GM12801 (cell line): Measurements from ENCODE around the gene FAH.

Source experiments
- CTCF ChIP-seq: IDR thresholded peaks from one replicate; pipeline ENCODE4 v1.5.1; 2011; ENCODE audit warnings: control low read depth; ENCODE audit not compliant: insufficient read length; ENCODE audit errors: extremely low read depth

FAH gene

DNA sequence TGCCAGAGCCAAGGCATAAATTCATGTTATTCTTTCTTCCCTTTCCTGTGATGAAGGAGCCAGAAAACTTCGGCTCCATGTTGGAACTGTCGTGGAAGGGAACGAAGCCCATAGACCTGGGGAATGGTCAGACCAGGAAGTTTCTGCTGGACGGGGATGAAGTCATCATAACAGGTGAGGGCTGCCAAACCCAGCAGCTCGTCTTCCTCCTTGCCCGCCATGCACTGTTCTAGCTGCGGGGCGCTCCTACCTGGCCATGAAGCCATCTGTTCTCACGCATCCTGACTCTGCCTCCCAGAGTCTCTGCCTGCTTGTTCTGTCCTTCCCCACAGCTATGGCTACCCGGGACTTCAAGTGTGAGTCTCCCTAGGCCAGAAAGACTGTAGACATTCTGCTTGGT lies 28.2 kb downstream of the FAH start:
- TF ChIP-seq CTCF: no peak

GRCh38 chr15:80182611-80183261 lies 29.9 kb downstream of the FAH start:
- no peak for TF ChIP-seq CTCF

- TF ChIP-seq CTCF: no peak
Measured at GRCh38 chr15:80183306-80183705, 30.5 kb downstream of the FAH start.

GRCh38 chr15:80183886-80184285 lies 31.1 kb downstream of the FAH start:
- TF ChIP-seq CTCF: no peak

DNA sequence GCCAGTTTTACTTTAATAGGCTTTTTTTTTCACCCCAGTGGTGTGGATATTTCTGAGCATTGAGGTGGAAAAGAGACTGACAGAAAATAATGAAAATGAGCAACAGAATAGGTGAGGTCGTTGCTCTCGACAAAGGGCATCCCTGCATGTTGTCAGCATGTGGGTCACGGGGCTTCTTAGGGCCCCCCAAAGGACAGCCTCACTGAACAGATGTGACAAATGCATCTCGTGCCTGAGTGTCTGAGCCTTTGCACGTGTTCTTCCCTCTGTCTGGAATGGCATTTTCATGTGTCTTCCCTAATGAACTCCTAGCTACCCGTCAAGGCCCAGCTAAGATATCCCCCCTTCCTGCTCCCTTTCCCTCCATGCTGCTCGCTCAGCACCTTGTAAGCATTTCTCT lies 31.8 kb downstream of the FAH start:
- no peak for TF ChIP-seq CTCF

GRCh38 chr15:80185152-80185551 lies 32.4 kb downstream of the FAH start:
- TF ChIP-seq CTCF: no peak

- no peak for TF ChIP-seq CTCF
Measured at GRCh38 chr15:80186066-80186465, 33.3 kb downstream of the FAH start.
